NCI-H1436 (cell line): Measurements from ENCODE around the gene NACC2.
"Not testable (repeated sequence)": the region's sequence is repeated elsewhere in the genome, so short reads cannot be mapped to it uniquely, and the experiment has no call there.

Experiments used
- DNase-seq: peaks from one replicate; lab custom pipeline; 2025; lab: John Stamatoyannopoulos, UW

NACC2 gene

DNA sequence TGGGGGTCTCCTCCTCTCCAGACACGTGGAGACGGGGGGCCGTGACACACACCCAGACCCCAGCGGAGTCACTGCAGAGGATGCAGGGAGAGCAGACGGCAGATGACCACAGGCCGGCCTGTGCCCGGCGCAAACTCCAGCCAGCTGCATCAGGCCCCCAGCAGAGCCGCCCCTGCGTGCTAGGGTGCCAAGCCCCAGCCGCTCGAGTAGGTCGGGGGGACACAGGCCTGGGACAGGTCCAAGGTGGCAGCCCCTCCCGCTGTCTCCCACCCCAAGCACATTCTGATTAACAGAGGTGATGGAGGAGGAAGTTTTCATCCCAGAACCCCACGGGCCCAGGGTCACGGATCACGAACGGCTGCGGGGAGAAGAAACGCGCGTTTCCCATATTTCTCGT, 14.4 kb downstream of the NACC2 start:
- no peak for DNase-seq

- DNase-seq = no peak
These were observed 15.2 kb downstream of the NACC2 start for GRCh38 chr9:136079916-136080246.

DNA sequence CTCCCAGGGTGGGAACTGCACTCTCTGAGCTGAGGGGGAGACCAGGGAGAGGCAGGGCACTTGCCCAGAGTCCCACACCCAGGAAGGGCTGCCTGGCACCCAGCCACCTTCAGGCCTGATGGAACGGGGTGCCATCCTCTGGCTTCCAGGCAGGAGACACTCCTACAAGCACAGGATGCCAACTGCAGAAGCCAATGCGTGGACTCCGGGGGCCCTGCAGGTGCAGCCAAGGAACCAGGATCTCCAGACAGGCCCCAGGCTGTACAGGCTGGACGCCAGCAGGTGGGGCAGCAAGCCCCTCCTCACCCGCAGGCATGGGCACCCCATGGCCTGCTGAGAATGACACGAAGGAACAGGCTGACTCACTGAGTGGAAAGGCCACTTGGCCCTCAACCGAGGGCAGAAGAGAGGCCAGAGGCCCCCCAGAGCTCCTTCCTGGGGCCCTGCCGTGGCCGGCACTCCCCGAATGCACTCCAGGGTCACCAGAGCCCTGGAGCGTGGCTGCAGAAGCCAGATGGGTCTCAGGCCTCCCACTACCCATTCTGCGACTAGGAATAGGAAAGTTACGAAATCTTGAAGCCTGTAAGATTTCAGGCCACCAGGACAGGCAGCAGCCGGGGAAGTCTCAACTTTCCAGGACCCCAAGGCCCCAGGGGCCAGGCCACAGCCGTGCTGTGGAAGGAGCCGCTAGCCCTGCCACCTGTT, 15.7 kb downstream of the NACC2 start:
- DNase-seq = no peak

DNA sequence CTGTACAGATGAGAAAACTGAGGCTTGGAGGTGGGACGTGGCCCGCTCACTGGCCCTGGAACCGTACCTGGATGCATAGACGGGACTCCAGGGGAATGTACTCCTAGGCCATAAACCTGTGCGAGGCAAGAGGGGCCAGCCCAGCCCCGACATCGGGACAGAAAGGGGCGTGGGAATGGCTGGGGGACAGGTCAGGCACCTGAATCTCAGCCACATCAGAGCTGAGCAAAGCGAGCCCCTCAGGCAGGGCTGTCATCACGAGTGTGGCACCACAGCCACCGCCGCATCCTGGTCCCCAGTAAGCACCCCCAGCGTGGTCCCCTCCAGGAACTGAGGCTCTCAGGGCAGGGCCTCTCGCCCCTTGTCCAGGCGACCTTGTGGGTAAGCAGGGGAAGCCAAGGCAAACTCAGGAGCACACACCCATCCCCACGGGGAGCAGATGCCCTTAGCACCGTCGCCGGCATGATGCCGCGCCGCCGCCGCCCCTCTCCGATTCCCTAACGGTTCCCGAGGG, 16.5 kb downstream of the NACC2 start:
- no peak for DNase-seq

DNA sequence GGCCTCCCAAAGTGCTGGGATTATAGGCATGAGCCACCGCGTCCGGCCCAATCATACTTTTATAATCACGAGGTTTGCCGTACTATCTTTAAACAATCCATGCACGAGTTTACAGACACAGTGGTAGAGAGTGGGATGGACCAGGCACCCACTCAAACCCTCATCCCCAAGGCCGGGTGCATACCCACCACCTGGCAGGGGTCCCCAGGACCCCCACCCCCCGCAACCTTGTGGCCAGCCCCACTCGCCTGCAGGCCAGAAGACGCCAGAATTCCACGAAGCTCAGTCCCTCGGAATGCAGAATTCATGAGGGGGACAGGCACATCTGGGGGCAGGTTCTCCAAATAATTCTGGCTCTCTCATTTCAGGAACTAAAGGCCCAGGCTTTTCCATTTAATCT, 17.1 kb downstream of the NACC2 start:
- DNase-seq = no peak

DNA sequence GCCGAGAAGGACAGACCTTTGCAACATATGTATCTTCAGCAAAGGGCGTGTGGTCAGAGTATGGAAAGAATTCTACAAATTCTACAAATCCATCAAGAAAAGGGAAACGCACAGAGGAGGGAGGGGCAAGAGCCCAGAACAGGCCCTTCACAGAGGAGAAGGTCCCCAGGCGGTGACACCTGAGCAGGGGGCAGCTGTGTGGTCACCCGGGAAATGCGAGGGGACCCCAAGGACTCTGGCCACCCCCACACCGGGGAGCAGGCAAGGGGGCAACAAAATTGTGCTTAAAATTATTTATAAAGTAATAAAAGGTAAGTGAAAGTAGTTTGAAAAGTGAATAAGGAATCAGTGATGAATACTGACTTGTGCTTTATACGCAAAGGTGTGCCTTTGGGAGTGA, 17.6 kb downstream of the NACC2 start:
- no peak for DNase-seq

- DNase-seq = no peak
These were observed 19.0 kb downstream of the NACC2 start for GRCh38 chr9:136075881-136076678.

DNA sequence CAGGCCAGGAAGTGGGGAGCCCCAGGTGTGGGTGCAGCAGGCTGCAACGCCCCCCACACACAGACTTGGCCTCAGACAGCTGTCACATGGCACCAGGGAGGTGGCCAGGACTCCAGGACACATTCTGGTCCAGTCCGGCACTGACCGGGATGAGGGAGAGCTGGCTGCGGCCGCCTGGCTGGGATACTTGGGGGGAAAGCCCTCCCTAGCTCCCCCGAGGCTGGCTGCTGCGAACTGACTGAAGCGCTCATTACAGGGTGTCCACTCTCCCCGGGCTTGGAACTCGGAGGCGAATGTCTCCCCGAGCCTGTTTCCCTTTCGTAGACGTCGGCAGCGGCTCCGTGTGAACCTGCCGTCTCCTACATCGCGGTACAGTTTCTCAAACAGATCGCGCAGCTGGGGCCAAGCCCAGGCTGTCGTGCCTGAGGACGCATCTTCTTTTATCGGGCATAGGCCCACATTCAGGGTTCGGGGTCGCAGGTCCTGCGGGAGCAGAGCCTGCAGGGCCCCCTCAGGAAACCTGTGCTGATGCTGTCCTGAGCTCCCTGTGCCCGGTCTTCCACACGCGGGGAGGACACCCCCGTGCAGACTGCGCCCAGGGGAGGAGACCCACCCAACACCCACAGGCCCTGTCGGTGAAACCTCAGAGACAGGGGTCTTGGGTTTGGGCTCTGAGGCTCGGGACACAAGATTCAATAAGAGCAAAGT, 19.8 kb downstream of the NACC2 start:
- DNase-seq = no peak

- no peak for DNase-seq
These were observed 20.4 kb downstream of the NACC2 start for GRCh38 chr9:136074706-136075105.

DNA sequence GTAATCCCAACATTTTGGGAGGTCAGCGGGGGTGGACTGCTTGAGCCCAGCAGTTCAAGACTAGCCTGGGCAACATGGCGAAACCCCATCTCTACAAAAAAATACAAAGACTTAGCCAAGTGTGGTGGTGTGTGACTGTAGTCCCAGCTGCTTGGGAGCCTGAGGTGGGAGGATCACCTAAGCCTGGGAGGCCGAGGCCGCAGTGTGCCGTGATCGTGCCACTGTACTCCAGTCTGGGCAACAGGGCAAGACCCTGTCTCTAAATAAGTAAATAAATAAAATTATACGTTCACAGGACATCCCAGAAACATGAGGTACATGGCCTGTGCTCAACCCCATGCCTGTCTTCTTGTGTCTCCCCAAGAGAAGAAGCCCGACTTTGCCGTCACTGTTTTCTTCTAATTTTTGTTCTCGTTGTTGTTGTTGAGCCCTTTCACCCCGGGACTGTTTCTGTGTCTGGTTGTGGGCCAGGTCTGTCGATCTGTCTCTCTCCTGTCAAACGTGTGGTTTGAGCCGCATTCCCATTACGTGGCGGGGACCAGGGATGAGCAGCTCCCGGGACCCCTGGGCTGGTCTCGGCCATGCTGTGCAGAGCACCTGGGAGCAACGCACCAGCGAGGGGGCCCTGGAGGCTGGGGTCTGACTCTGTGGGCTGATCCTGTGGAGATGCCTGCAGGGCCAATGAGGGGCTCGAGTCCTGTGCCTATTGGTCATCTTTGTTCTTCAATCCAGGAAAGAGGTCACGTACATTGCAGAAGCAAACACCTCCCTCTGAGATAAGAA, 32.2 kb downstream of the NACC2 start:
- DNase-seq = no peak

DNA sequence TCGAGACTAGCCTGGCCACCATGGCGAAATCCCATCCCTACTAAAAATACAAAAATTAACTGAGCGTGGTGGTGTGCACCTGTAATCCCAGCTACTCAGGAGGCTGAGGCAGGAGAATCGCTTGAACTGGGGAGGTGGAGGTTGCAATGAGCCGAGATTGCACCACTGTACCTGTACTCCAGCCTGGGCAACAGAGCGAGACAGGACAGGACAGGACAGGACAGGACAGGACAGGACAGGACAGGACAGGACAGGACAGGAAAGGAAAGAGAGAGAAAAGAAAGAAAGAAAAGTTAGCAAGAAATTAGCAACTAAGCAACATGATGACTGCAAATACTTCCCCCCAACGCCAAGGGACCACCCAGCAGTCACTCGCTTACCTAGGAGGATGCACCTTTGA, 33.2 kb downstream of the NACC2 start:
- not testable (repeated sequence) for DNase-seq

DNA sequence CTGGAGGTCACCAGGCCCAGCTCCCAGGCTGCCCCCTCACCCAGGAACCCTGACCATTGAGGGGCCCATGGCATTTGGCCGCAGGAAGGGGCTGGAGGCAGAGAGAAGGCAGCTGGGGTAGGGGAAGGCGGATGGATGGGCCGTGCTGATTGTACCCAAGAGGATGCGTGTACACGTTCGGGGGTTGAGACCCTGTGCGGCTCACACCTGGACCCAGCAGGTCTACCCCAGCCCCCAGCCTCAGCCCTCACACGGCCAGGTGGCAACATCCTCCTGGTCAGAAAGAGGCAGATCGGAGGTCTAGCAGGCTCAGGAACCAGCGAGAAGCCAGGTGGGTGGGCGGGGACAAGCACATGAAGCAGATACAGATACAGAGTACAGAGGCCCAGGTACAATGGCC, 33.7 kb downstream of the NACC2 start:
- DNase-seq = no peak

DNA sequence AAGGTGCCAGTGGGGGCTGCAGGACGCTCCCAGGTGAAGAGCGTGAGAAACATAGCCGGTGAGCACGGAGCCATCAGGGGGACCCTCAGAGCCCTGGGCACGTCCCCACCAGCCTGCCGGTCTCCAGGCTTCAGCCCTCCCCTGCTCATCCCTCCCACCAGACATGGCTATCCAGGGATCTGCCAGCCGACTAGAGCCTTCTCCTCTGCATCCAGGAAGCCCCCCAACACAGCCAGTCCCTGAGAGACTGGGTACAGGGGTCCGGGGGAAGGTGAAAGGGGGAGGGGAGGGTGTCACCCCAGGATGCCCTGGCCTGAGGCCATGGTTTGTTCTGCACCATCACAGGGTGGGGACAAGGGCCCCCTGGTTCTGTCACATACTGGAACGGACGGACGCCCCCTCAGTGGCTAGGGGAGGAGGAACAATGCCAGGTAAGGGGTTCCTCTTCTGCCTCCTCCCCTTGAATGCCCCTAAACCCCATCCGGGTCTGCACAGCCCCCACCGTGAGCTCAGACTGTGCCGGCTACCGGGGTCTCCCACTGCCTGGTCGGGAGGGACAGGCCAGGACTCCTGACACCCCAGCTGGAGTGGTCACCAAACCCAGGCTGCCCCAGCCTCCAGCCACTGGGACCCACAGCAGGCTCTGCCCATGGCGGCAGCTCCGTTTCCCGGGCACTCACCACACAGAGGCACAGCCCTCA, 34.3 kb downstream of the NACC2 start:
- DNase-seq = no peak

GRCh38 chr9:136059851-136060670, 35.0 kb downstream of the NACC2 start:
- no peak for DNase-seq

- DNase-seq = no peak
These were observed 35.7 kb downstream of the NACC2 start for GRCh38 chr9:136059321-136059791.

DNA sequence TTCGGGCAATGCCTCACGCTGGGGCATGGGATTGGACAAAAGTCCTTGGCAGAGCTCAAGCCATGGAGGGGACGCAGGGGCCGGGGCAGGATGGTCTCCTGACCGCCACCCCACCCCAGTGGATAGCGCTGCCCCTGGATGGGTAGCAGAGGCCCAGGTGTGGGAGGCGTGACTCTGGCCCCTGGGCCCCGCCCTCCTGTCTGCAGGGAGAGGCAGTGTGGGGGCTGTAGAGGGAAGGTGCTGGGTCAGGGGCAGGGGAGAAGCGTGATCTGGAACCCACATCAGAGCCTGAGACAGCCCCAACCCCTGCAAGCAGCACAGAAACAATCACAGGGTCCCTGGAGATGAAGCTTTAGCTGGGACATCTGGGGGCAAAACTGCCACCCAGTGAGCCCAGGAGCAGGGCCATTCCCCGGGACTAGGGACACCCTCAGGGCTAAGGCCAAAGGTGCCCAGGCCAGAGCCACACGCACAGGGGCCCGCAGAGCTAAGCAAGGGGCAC, 36.2 kb downstream of the NACC2 start:
- no peak for DNase-seq

DNA sequence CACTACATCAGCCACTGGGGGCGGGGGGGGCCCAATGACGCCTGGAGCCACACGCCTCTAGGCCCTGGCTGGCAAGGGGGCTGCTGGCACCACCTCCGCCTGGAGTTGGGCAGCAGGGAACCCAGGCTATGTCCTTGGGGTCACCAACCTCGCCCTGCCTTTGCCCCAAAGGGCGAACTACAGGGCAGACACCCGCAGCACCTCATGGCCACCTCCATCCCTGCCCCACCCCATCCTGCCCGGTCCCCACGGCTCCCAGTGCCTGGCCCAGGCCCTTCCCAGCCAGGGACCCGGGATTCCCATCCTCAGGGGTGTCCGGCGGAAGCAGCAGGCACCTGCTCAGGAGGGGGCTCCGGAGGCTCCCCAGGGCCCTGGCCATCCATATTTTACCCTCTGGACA, 37.0 kb downstream of the NACC2 start:
- DNase-seq = no peak

DNA sequence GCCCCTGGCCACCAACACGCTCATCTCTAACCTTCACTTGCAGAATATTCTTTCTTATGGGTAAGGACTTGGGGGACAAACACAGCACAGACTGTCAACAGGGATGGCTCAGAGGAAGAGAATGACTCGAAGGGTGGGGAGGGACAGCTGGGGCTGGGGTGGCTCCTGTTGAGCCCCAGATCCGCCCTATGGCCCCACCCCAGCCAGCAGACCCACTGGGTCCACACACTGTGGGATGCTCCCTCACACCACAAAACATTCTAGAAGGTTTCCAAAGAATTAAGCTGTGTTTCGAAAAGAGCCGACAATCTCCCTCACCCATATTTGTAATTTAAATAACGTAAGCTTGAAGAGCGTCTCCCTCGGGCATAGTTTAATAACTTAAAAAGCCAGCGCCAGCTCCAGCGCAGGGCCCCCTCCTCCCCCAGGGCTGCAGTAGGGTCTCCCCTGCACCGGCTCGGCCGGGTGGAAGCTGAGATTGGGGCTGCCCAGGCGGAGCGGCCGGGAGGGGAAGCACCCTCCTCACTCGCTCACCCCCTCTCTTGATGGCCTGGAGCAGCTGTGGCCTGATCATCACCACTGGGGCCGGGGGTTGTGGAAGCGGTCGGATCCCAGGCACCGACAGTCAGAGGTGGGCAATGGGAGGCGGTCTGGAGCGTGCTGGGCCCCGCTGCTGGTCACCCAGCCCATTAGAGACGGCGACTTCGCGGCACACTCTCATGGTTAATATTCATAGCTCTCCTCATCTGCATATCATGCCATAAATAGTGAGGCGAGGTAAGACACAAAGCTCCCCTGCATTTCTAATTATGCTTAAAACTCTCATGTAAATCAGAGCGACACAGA, 37.6 kb downstream of the NACC2 start:
- DNase-seq = no peak

DNA sequence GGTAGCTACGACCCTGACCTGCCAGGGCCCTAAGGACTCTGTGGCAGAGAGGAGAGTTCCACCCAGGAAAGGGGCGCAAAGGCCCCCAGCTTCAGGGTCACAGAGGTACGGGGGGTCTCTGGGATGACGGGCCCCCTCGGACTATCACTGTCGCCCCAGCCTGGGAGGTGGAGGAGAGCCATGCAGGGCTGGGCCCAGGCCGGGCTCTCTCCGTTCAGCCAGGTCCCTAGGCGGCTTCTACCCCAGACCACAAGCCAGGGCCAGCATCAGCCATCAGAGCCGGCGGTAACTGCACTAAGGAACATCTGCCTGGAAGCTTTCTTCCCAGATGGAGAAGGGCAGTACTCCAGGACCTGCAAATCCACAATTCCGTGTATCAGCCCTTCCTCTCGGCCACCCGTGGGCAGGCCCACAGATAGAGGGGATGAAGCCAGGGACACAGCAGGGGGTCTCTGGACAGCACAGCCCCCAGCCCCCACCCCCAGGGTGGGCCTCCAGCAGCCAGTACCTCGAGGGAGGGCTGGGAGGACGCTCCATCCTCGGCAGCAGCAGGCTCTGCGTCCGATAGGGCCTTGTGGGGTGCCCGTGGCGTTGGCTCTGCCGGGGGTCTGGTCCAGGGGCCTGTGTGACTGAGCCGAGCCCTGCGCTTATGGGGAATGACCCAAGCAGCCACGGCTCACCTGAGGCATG, 38.4 kb downstream of the NACC2 start:
- DNase-seq = no peak
